Activated T-cell treated with anti-CD3 and anti-CD28 coated beads, Interleukin-2, amount 50 U/mL, for 24 hours (primary cell): Measurements from ENCODE around the gene OVCA2.

Source experiments
- DNase-seq: peaks from one replicate; pipeline ENCODE4 v3.0.0-alpha.2; 2020
- H3K27ac Mint-ChIP-seq: 2 replicates; pipeline ENCODE4 v1.8.0; 2020; ENCODE audit warnings: mild to moderate bottlenecking, mixed read lengths
- H3K27me3 Mint-ChIP-seq: 2 replicates; pipeline ENCODE4 v1.8.0; 2020; ENCODE audit warnings: mixed read lengths
- H3K36me3 Mint-ChIP-seq: 2 replicates; pipeline ENCODE4 v1.8.0; 2020; ENCODE audit warnings: low read depth, mixed read lengths
- H3K4me1 Mint-ChIP-seq: 2 replicates; pipeline ENCODE4 v1.8.0; 2020; ENCODE audit warnings: low read depth, mixed read lengths
- H3K4me3 Mint-ChIP-seq: 2 replicates; pipeline ENCODE4 v1.8.0; 2020; ENCODE audit warnings: mild to moderate bottlenecking, moderate library complexity, mixed read lengths
- H3K9me3 Mint-ChIP-seq: 2 replicates; pipeline ENCODE4 v1.8.0; 2020; ENCODE audit warnings: mixed read lengths

OVCA2 gene

DNA sequence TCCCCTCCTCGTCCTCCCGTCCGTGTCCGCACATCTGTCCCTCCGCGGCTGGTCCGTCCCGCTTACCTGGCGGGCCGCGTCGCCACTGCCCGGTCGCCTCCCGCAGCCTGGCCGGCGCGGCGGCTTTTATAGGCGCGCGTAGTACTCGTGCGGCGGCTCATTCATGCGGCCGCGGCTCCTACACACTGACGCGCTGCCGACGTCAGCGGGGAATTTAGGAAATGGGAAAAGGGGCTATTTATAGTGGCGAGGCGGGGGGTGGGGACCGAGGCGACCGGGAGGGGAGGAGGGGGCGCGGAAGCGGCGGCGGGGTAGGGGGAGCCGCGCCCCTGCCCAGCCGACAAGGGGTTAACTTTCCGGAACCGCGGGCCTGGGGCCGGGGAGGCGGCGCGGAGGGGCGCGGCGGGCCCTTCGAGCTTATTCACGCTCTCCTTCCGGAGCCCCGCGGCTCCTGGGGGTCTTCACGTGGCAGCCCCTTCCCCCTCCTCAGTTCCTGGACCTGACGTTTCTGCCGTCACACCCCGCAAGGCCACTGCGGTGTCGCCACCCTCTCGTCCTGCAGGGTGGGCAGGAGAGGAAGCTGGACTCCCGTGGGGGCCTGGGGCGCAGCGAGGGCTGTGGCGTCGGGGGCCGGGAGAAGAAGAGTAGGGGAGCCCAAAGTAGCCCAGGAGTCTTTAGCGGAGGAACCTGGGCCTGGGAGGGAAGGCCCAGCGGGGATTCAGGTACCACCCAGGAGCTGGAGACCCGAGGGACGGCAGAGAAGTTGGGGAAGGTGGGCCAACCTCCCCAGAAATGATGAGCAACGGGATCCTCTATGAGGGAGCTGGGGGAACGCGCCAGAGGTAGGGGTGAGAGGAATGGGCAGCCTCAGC is 9.5 kb downstream of the OVCA2 start:
- peaks cover 17% of the 10 kb centered on the region for H3K27me3 Mint-ChIP-seq
- DNase-seq: no peak
- H3K4me1 Mint-ChIP-seq: peaks cover 33% of the 10 kb centered on the region
- H3K4me3 Mint-ChIP-seq: peak overlapping the region; percentile 50
- H3K27ac Mint-ChIP-seq: no peak overlapping the region
- no peaks in the 10 kb centered on the region for H3K9me3 Mint-ChIP-seq
- H3K36me3 Mint-ChIP-seq: no peaks in the 10 kb centered on the region

- peaks cover 3% of the 10 kb centered on the region for H3K36me3 Mint-ChIP-seq
- H3K4me1 Mint-ChIP-seq: peaks cover 35% of the 10 kb centered on the region
- no peak for DNase-seq
- H3K27me3 Mint-ChIP-seq: peaks cover 17% of the 10 kb centered on the region
- H3K27ac Mint-ChIP-seq: no peak overlapping the region
- H3K9me3 Mint-ChIP-seq: no peaks in the 10 kb centered on the region
- H3K4me3 Mint-ChIP-seq: no peak overlapping the region
These were observed 10.2 kb downstream of the OVCA2 start for GRCh38 chr17:2051933-2052559.

DNA sequence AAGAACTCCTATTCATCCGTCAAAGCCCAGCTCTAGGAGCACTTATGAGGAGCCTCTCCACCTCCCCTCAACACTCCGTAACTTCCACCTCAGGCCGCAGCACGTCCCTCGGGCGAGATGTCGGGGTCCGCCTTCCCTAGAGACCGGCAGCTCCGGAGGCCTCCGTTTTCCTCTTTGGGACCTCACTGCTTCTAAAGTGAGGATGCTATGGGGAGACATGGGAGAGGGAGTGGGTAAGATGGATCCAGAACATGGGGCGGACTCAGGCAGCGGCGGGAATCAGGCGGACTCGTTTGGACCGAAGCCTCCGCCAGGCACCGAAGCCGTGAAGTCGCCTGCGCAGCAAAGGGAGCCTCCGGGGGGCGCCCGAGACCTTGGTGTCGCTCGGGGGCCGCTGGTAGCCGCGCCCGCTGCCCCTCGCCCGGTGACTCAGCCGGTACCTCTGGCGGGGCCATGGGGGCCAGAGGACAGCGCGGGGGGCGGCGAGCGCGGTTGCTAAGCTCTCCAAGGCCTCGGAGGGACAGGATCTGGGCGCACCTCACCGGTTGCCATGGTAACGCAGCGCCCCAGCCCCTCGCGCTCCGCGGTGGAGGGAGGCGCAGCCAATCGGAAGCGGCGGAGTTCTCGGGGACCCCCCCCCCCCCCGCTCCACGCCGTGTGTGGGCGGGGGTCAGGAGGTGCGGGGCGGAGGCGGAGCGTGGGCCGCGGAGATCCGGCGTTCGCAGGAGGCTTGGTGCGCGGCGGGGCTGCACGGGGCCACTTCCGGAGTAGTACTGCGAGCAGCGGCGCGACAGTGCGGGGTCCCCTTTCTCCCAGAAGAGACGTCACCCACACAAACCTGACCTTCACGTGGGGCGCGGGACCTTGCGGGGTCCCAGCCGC is 11.8 kb downstream of the OVCA2 start:
- H3K27me3 Mint-ChIP-seq: peaks cover 16% of the 10 kb centered on the region
- H3K4me3 Mint-ChIP-seq: peak overlapping the region; percentile 73
- peak; percentile 85 for DNase-seq

DNA sequence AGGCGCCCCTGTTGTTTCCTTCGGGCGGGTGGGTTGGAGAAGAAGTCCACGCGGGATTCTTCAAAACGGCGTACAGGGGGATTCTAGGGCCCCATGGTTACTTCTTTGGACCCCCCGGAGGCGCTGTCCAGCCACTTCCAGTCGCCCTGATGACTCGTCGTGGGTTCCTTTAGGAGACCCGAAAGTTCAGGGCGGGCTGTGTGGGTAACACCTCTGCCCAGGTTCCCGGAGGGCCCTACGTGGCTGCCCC is 12.4 kb downstream of the OVCA2 start:
- Mint-ChIP-seq H3K9me3 (no peaks in the 10 kb centered on the region), H3K27ac (peak overlapping the region; percentile 63), H3K27me3 (peaks cover 14% of the 10 kb centered on the region), H3K4me3 (peak overlapping the region; percentile 73), H3K36me3 (peaks cover 8% of the 10 kb centered on the region), H3K4me1 (peaks cover 32% of the 10 kb centered on the region)
- DNase-seq: no peak

More for the DNA sequence above, 11.8 kb downstream of the OVCA2 start:
- Mint-ChIP-seq H3K27ac (peak overlapping the region; percentile 75), H3K36me3 (peaks cover 8% of the 10 kb centered on the region), H3K4me1 (peaks cover 37% of the 10 kb centered on the region), H3K9me3 (no peaks in the 10 kb centered on the region)

DNA sequence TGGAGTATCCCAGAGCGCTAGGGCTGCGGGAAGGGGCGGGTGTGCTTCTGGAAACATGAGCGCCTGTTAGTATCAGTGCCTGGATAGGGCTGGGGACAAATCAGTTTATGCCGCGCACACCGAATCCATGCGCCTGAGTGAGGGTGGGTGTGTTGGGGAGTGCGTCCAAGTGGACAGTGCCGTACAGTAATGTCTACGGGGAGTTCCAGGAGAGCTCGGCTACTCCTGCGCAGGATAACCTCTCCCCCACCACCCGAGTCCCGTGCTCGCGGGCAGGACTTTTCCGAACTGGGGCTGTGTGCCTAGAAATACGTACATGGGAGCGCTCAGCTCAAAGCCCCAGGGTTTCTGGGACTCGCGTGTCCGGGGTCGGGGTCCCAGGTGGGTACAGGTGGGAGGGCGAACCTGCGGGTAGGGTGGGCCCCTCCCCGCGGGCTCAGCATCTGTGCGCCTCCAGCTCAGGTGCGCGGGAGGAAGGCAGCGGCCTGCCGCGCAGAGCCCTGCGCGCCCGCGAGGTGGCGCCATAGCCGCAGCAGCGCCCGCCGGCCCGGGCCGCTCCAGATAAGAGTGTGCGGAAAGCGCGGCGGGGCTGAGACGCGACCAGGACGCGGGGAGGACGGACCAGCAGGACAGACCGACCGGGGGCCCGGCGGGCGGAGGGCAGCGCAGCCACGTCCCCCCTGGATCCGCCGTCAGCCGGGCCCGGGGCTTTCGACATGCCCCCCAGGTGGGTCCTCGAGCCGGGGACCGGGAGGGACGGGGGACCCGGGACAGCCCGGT is 12.9 kb downstream of the OVCA2 start, which contains the start of gene HIC1:
HIC1 (plus strand) TSS at position 592 of the 780 bp plus-strand sequence. CDS start 1,588 bp downstream, outside the sequence.
- peak; percentile 89 for DNase-seq
- Mint-ChIP-seq H3K27ac (peak within 1 kb of the TSS; percentile 63), H3K4me1 (peaks cover 33% of the 10 kb centered on the region), H3K9me3 (no peaks in the 10 kb centered on the region), H3K36me3 (peaks cover 13% of the 10 kb centered on the region), H3K4me3 (peak within 1 kb of the TSS; percentile 73), H3K27me3 (peaks cover 17% of the 10 kb centered on the region)

DNA sequence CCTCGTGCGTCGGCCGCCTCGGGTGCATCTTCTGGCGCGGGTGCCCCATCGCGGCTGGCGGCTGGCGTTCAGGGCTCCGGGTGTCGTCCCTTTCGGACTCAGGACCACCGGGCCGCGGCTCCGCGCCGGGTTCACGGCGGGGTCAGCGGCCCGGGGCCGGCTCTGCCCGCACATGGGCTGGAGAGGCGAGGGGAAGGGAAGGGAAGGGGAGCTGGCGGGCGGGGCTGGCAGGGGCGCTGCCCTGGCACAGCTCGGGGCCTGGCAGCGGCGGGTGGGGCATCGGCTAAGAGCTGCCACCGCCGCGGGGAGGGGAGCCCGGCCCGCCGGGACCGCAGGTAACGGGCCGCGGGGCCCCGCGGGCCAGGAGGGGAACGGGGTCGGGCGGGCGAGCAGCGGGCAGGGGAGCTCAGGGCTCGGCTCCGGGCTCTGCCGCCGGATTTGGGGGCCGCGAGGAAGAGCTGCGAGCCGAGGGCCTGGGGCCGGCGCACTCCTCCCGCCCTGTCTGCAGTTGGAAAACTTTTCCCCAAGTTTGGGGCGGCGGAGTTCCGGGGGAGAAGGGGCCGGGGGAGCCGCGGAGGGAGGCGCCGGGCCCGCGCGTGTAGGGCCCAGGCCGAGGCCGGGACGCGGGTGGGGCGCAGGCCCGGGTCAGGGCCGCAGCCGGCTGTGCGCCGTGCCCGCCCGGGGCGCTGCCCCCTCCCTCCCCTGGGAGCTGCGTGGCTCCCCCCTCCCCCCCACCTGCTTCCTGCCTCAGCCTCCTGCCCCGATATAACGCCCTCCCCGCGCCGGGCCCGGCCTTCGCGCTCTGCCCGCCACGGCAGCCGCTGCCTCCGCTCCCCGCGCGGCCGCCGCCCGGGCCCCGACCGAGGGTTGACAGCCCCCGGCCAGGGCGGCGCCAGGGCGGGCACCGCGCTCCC is 13.7 kb downstream of the OVCA2 start:
- peaks cover 39% of the 10 kb centered on the region for H3K4me1 Mint-ChIP-seq
- peaks cover 21% of the 10 kb centered on the region for H3K36me3 Mint-ChIP-seq
- H3K27ac Mint-ChIP-seq: no peak overlapping the region
- no peaks in the 10 kb centered on the region for H3K9me3 Mint-ChIP-seq
- peak overlapping the region; percentile 79 for H3K4me3 Mint-ChIP-seq
- H3K27me3 Mint-ChIP-seq: peaks cover 17% of the 10 kb centered on the region
- DNase-seq: peak; percentile 67

- peaks cover 31% of the 10 kb centered on the region for H3K36me3 Mint-ChIP-seq
- peak overlapping the region; percentile 80 for H3K27ac Mint-ChIP-seq
- DNase-seq: peak; percentile 77
- no peaks in the 10 kb centered on the region for H3K9me3 Mint-ChIP-seq
- peaks cover 16% of the 10 kb centered on the region for H3K27me3 Mint-ChIP-seq
- peak overlapping the region; percentile 79 for H3K4me3 Mint-ChIP-seq
- H3K4me1 Mint-ChIP-seq: peaks cover 39% of the 10 kb centered on the region
These were observed 14.7 kb downstream of the OVCA2 start for GRCh38 chr17:2056206-2057174.

DNA sequence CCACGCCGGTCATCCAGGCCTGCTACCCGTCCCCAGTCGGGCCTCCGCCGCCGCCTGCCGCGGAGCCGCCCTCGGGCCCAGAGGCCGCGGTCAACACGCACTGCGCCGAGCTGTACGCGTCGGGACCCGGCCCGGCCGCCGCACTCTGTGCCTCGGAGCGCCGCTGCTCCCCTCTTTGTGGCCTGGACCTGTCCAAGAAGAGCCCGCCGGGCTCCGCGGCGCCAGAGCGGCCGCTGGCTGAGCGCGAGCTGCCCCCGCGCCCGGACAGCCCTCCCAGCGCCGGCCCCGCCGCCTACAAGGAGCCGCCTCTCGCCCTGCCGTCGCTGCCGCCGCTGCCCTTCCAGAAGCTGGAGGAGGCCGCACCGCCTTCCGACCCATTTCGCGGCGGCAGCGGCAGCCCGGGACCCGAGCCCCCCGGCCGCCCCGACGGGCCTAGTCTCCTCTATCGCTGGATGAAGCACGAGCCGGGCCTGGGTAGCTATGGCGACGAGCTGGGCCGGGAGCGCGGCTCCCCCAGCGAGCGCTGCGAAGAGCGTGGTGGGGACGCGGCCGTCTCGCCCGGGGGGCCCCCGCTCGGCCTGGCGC is 15.4 kb downstream of the OVCA2 start:
- H3K27ac Mint-ChIP-seq: no peak overlapping the region
- H3K4me3 Mint-ChIP-seq: no peak overlapping the region
- peaks cover 9% of the 10 kb centered on the region for H3K27me3 Mint-ChIP-seq
- peaks cover 34% of the 10 kb centered on the region for H3K4me1 Mint-ChIP-seq
- H3K36me3 Mint-ChIP-seq: peaks cover 39% of the 10 kb centered on the region
- no peaks in the 10 kb centered on the region for H3K9me3 Mint-ChIP-seq
- peak; percentile 58 for DNase-seq

- peaks cover 37% of the 10 kb centered on the region for H3K4me1 Mint-ChIP-seq
- peak overlapping the region; percentile 62 for H3K4me3 Mint-ChIP-seq
- peaks cover 8% of the 10 kb centered on the region for H3K27me3 Mint-ChIP-seq
- H3K27ac Mint-ChIP-seq: peak overlapping the region; percentile 50
- no peaks in the 10 kb centered on the region for H3K9me3 Mint-ChIP-seq
- peak; percentile 65 for DNase-seq
- peaks cover 46% of the 10 kb centered on the region for H3K36me3 Mint-ChIP-seq
These were observed 16.2 kb downstream of the OVCA2 start for GRCh38 chr17:2057760-2058585.

DNA sequence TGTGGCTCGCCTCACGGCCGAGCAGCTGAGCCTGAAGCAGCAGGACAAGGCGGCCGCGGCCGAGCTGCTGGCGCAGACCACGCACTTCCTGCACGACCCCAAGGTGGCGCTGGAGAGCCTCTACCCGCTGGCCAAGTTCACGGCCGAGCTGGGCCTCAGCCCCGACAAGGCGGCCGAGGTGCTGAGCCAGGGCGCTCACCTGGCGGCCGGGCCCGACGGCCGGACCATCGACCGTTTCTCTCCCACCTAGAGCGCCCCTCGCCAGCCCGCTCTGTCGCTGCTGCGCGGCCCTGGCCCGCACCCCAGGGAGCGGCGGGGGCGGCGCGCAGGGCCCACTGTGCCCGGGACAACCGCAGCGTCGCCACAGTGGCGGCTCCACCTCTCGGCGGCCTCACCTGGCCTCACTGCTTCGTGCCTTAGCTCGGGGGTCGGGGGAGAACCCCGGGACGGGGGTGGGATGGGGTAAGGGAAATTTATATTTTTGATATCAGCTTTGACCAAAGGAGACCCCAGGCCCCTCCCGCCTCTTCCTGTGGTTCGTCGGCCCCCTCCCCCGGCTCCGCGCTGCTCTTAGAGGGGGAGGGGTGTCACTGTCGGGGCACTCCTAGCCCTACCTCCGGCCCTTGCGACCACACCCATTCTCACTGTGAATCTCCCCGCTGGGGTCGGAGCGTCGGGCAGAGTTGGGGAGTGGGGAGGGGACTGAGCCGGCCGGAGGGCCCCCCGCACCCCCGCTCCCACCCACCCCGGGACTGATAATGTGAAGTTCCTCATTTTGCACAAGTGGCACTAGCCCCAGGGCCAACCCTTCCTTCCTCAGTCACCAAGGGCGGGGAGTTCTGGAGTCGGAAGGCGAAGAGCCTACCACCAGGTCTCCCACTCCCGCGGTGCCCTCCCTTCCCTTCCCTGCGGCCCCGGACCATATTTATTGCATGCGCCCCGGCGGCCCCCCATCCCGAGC is 17.0 kb downstream of the OVCA2 start:
- Mint-ChIP-seq H3K4me3 (peak overlapping the region; percentile 49), H3K27ac (peak overlapping the region; percentile 50), H3K27me3 (peaks cover 3% of the 10 kb centered on the region), H3K4me1 (peaks cover 36% of the 10 kb centered on the region), H3K9me3 (no peaks in the 10 kb centered on the region), H3K36me3 (peaks cover 55% of the 10 kb centered on the region)
- DNase-seq: peak; percentile 81
